ENCODE results near the gene KCNK5. TPM values are rescaled to one million over a fixed set of nuclear protein-coding genes. Genes with fewer than 3 reads are reported as not detected.

Gene KCNK5
- polyA plus RNA-seq, 3 donors, result 0.09 TPM; not detected in 2

GRCh38 chr6:39261751-39262150 lies 32.5 kb upstream of the KCNK5 start:
- 95% methylated on average over 2 of the region's 3 CpGs for WGBS (ENCODE audit: insufficient coverage)

GRCh38 chr6:39260953-39261352 lies 31.7 kb upstream of the KCNK5 start:
- Histone ChIP-seq H3K9me3 (replicated peaks in 1 of 2; ENCODE audit: control insufficient read depth in 1 of 2, insufficient read depth in 1 of 2, low read length in 2 of 2) (no peaks in the 10 kb centered on the region), H3K36me3 (replicated peaks in 1 of 2; ENCODE audit: control insufficient read depth in 1 of 2, insufficient read depth in 2 of 2, low read length in 2 of 2) (no peaks in the 10 kb centered on the region), H3K79me2 (ENCODE audit: insufficient read depth, low read length) (no peaks in the 10 kb centered on the region), H3K9ac (ENCODE audit: insufficient read depth, low read length, poor library complexity, severe bottlenecking) (no peak overlapping the region), H4K20me1 (ENCODE audit: insufficient read depth, low read length) (no peaks in the 10 kb centered on the region), H3K27me3 (ENCODE audit: control insufficient read depth in 2 of 2, insufficient read depth in 2 of 2, low read length in 2 of 2) (no peaks in the 10 kb centered on the region), H3K4me3 (replicated peaks in 1 of 3; ENCODE audit: low read depth in 2 of 3, low read length in 3 of 3) (no peak overlapping the region), H2AFZ (ENCODE audit: insufficient read depth, low read depth, low read length, poor library complexity, severe bottlenecking) (no peak overlapping the region), H3K27ac (ENCODE audit: low read depth in 1 of 2, low read length in 2 of 2) (no peak overlapping the region), H3K4me1 (ENCODE audit: control insufficient read depth in 1 of 2, insufficient read depth in 2 of 2, low read length in 2 of 2) (peaks cover 7 to 12% of the 10 kb centered on the region in 2 donors), H3K4me2 (replicated peaks; ENCODE audit: extremely low read depth, low read length, poor library complexity, severe bottlenecking) (no peak overlapping the region)
- no CpG with 5 or more reads among the region's 2 CpGs for WGBS (ENCODE audit: insufficient coverage)
- Mint-ChIP-seq H3K9me3 (peaks cover 0 to 3% (median 0%) of the 10 kb centered on the region in 7 donors), H3K27ac (no peak overlapping the region), H3K4me3 (no peak overlapping the region), H3K36me3 (no peaks in the 10 kb centered on the region), H3K4me1 (peaks cover 10% of the 10 kb centered on the region), H3K27me3 (ENCODE audit: low read depth in 3 of 3) (peaks cover 0 to 3% (median 1%) of the 10 kb centered on the region in 3 donors)
- no peak for TF ChIP-seq CTCF (IDR thresholded peaks at IDR 0.05)
- no peak for DNase-seq
- intact Hi-C loops (cut with micrococcal nuclease), result no loop called here

More at GRCh38 chr6:39261751-39262150, 32.5 kb upstream of the KCNK5 start:
- H3K9ac ChIP-seq (ENCODE audit: insufficient read depth, low read length, poor library complexity, severe bottlenecking), result no peak overlapping the region
- Mint-ChIP-seq H3K4me3 (no peak overlapping the region), H3K9me3 (peaks cover 0 to 3% (median 0%) of the 10 kb centered on the region in 7 donors), H3K36me3 (no peaks in the 10 kb centered on the region), H3K27ac (no peak overlapping the region), H3K27me3 (ENCODE audit: low read depth in 3 of 3) (peaks cover 0 to 3% (median 1%) of the 10 kb centered on the region in 3 donors), H3K4me1 (peaks cover 11% of the 10 kb centered on the region)
- DNase-seq, result no peak
- no peak overlapping the region for H2AFZ ChIP-seq (ENCODE audit: insufficient read depth, low read depth, low read length, poor library complexity, severe bottlenecking)
- H3K36me3 ChIP-seq (replicated peaks in 1 of 2; ENCODE audit: control insufficient read depth in 1 of 2, insufficient read depth in 2 of 2, low read length in 2 of 2), result no peaks in the 10 kb centered on the region
- H3K79me2 ChIP-seq (ENCODE audit: insufficient read depth, low read length), result no peaks in the 10 kb centered on the region
- intact Hi-C loops (cut with micrococcal nuclease), result no loop called here
- TF ChIP-seq CTCF (IDR thresholded peaks at IDR 0.05), result no peak
- H3K4me3 ChIP-seq (replicated peaks in 1 of 3; ENCODE audit: low read depth in 2 of 3, low read length in 3 of 3), result no peak overlapping the region
- H3K27ac ChIP-seq (ENCODE audit: low read depth in 1 of 2, low read length in 2 of 2), result no peak overlapping the region
- H3K27me3 ChIP-seq (ENCODE audit: control insufficient read depth in 2 of 2, insufficient read depth in 2 of 2, low read length in 2 of 2), result no peaks in the 10 kb centered on the region
- H4K20me1 ChIP-seq (ENCODE audit: insufficient read depth, low read length), result no peaks in the 10 kb centered on the region
- no peaks in the 10 kb centered on the region for H3K9me3 ChIP-seq (replicated peaks in 1 of 2; ENCODE audit: control insufficient read depth in 1 of 2, insufficient read depth in 1 of 2, low read length in 2 of 2)
- no peak overlapping the region for H3K4me2 ChIP-seq (replicated peaks; ENCODE audit: extremely low read depth, low read length, poor library complexity, severe bottlenecking)
- H3K4me1 ChIP-seq (ENCODE audit: control insufficient read depth in 1 of 2, insufficient read depth in 2 of 2, low read length in 2 of 2), result peaks cover 7 to 12% of the 10 kb centered on the region in 2 donors
